GM23248 (cell line): ENCODE results near the gene ITGB3BP. TPM values are rescaled to one million over a fixed set of nuclear protein-coding genes. Genes with fewer than 3 reads are reported as not detected.

Experiments
- DNase-seq: peaks from one replicate; pipeline ENCODE4 v3.0.0-alpha.2; 2015
- H2AFZ ChIP-seq: fragments of 200-600 bp; sonication (generic); 2 replicates; pipeline ENCODE4 v1.6.1; 2016; ENCODE audit warnings: antibody characterized with exemption
- H3F3A ChIP-seq: fragments of 200-600 bp; sonication (generic); 2 replicates; pipeline ENCODE4 v1.6.1; 2016; ENCODE audit warnings: mild to moderate bottlenecking, antibody characterized with exemption, mixed run types; ENCODE audit not compliant: insufficient read depth
- H3K27ac ChIP-seq: fragments of 200-600 bp; sonication (generic); 2 replicates; pipeline ENCODE4 v1.5.1; 2016; ENCODE audit warnings: mild to moderate bottlenecking
- H3K27me3 ChIP-seq: fragments of 200-600 bp; sonication (generic); replicated peaks from 2 replicates; pipeline ENCODE4 v1.6.1; 2016; ENCODE audit warnings: mild to moderate bottlenecking; ENCODE audit not compliant: insufficient read depth
- H3K36me3 ChIP-seq: fragments of 200-600 bp; sonication (generic); 2 replicates; pipeline ENCODE4 v1.6.1; 2016; ENCODE audit warnings: low read depth, mild to moderate bottlenecking
- H3K4me1 ChIP-seq: fragments of 200-600 bp; sonication (generic); 2 replicates; pipeline ENCODE4 v1.6.1; 2016; ENCODE audit warnings: mild to moderate bottlenecking; ENCODE audit not compliant: insufficient read depth
- H3K4me2 ChIP-seq: fragments of 200-600 bp; sonication (generic); one replicate; pipeline ENCODE4 v1.6.1; 2016; ENCODE audit warnings: mild to moderate bottlenecking; ENCODE audit not compliant: unreplicated experiment
- H3K4me3 ChIP-seq: fragments of 200-600 bp; sonication (generic); 2 replicates; pipeline ENCODE4 v1.5.1; 2016; ENCODE audit warnings: mild to moderate bottlenecking
- H3K79me2 ChIP-seq: fragments of 200-600 bp; sonication (generic); 2 replicates; pipeline ENCODE4 v1.6.1; 2016; ENCODE audit warnings: mild to moderate bottlenecking; ENCODE audit not compliant: insufficient read depth
- H3K9ac ChIP-seq: fragments of 200-600 bp; sonication (generic); 2 replicates; pipeline ENCODE4 v1.6.1; 2016; ENCODE audit warnings: mild to moderate bottlenecking
- H3K9me2 ChIP-seq: fragments of 200-600 bp; sonication (generic); 2 replicates; pipeline ENCODE4 v1.6.1; 2016; ENCODE audit warnings: mixed run types, mild to moderate bottlenecking, moderate library complexity; ENCODE audit not compliant: insufficient read depth
- H3K9me3 ChIP-seq: fragments of 200-600 bp; sonication (generic); one replicate; pipeline ENCODE4 v1.6.1; 2017; ENCODE audit warnings: low read depth
- H4K20me1 ChIP-seq: fragments of 200-600 bp; sonication (generic); 2 replicates; pipeline ENCODE4 v1.6.0; 2016; ENCODE audit not compliant: insufficient read depth
- EZH2 ChIP-seq: fragments of 200-600 bp; sonication (generic); IDR thresholded peaks from 2 replicates; pipeline ENCODE4 v1.6.1; 2018; ENCODE audit warnings: antibody characterized with exemption, mild to moderate bottlenecking; ENCODE audit not compliant: insufficient read depth, poor library complexity, severe bottlenecking
- EZH2phosphoT487 ChIP-seq: fragments of 200-600 bp; sonication (generic); IDR thresholded peaks from 2 replicates; pipeline ENCODE4 v1.6.1; 2018; ENCODE audit warnings: antibody characterized with exemption, moderate library complexity, mild to moderate bottlenecking, low read depth; ENCODE audit not compliant: insufficient read depth
- WGBS, 2 experiments: methylation state at CpG; one replicate each; pipeline ENCODE4 v1.1.6; 2015 to 2017; ENCODE audit warnings: low lambda C conversion rate in 2 of 2, low coverage in 1 of 2; ENCODE audit errors: missing lambda C conversion rate in 2 of 2; 5-methylcytosine and 5-hydroxymethylcytosine counted together
- in situ Hi-C: fragments of 300-500 bp; cut with MboI; formaldehyde crosslinking; loops from 2 replicates; pipeline ENCODE4 v1.15.0; 2020
- polyA plus RNA-seq: library from polyadenylated mRNA; unstranded; fragments of >200 nt; fragmentation: Nextera tagmentation; extraction: Ambion mirVana; gene quantifications from 2 replicates; pipeline ENCODE4 v1.2.1, GENCODE V29; 2016
- total RNA-seq: library from RNA; depleted of rRNA; stranded (reverse); fragments of >200 nt; shearing (Covaris generic); gene quantifications from 2 replicates; pipeline ENCODE4 v1.2.3, GENCODE V29; 2014

Gene ITGB3BP
- total and polyA plus RNA-seq, 2 experiments from 2014 or later = 10.3 to 26.1 TPM

DNA sequence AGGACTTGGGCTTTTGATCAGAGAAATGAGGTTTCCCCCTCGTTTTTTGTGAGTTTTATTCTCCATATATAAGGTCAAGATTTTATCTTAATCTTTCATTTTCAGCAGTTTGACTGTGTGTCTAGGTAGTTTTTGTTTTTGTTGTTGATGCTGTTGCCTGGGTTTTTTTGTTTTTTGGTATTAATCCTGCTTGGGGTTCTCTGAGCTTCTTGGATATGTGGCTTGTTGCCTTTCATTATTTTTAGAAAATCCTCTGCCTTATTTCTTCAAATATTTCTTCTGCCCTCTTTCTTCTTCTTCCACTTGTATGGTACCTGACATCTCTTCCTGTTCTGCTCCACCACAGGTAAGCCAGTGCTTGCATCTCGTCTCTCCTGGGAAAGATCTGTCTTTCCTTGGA, 25.3 kb upstream of the ITGB3BP start:
- no peaks in the 10 kb centered on the region for H3K9me2 ChIP-seq
- H3K79me2 ChIP-seq = no peaks in the 10 kb centered on the region
- no peaks in the 10 kb centered on the region for H3K9me3 ChIP-seq
- TF ChIP-seq EZH2 = no peak
- H3K36me3 ChIP-seq = no peaks in the 10 kb centered on the region
- H4K20me1 ChIP-seq = no peaks in the 10 kb centered on the region
- in situ Hi-C loops = no loop called here
- peaks cover 7% of the 10 kb centered on the region; the same call in 1 of the 2 replicates for H3K4me1 ChIP-seq
- WGBS, 2 experiments = 78 to 85% methylated on average over 2 of the region's 2 CpGs
- H3K4me2 ChIP-seq = no peak overlapping the region
- no peaks in the 10 kb centered on the region for H3K27me3 ChIP-seq
- H3K9ac ChIP-seq = no peak overlapping the region
- 0 out of 2 replicates have a peak, but pooled peaks cover 5% of the 10 kb centered on the region for H3F3A ChIP-seq
- H3K27ac ChIP-seq = no peak overlapping the region
- no peak for DNase-seq
- H3K4me3 ChIP-seq = no peak overlapping the region
- no peak overlapping the region for H2AFZ ChIP-seq

DNA sequence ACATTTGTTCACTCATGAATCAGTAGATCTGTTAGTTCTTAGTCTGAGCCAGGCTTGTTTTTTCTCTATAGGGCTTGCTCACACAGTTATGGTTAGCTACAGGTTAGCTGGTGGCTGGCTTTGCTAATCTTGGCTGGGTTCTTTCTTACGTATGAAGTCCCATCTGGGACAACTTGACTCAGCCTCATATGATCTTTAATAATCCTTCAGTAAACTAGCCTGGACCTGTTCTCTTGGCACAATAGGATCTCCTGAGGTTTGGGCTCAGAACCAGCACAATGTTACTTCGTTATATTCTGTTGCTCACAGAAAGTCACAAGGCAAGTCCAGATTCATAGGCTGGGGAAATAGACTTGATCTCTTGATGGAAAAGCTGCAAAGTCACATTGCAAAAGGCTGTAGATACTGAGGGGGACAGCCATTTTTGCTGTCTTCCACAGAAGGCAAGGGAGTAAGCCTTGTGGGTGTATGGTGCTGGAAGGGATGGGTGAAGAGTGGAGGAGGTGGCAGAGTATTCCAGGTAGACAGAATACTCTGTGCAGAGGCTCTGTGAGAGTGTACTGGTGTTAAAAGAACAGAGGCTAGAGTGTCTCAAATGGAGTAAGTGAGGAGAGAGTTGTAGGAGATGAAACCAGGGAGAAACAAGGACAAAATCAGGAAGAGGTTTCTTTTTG, 24.7 kb upstream of the ITGB3BP start:
- TF ChIP-seq EZH2phosphoT487 (no peak), EZH2 (no peak)
- Histone ChIP-seq H3K9me2 (no peaks in the 10 kb centered on the region), H3K27me3 (no peaks in the 10 kb centered on the region), H2AFZ (no peak overlapping the region), H3K4me1 (peaks cover 7% of the 10 kb centered on the region; the same call in 1 of the 2 replicates), H4K20me1 (no peaks in the 10 kb centered on the region), H3K79me2 (no peaks in the 10 kb centered on the region), H3K4me3 (no peak overlapping the region), H3F3A (0 out of 2 replicates have a peak, but pooled peaks cover 5% of the 10 kb centered on the region), H3K9ac (no peak overlapping the region), H3K36me3 (peaks cover 5% of the 10 kb centered on the region; the same call in 1 of the 2 replicates), H3K9me3 (no peaks in the 10 kb centered on the region), H3K4me2 (no peak overlapping the region), H3K27ac (no peak overlapping the region)
- in situ Hi-C loops = no loop called here
- peak; percentile 36 for DNase-seq
- WGBS, 2 experiments = 86 to 88% methylated on average over 2 of the region's 2 CpGs

DNA sequence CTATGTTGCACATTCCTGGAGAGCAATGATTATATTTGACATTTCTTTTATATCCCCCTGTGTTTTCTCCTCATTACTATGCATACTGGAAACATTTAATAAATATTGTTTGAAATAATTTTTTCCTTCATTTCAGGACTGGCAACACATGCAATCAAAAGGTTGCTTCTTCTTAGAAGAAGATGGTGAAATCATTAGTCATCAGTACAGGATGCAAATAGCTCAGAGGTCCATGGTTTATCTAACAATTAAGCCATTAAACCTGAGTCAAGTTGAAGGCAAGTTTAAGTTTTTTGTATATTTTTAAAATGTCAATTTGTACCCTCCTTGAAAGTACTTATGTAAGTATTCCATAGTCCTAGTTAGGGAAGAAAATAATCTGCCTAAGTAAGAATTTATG, 22.8 kb upstream of the ITGB3BP start:
- Histone ChIP-seq H3K27ac (no peak overlapping the region), H3K79me2 (no peaks in the 10 kb centered on the region), H3K9me2 (no peaks in the 10 kb centered on the region), H4K20me1 (no peaks in the 10 kb centered on the region), H3K9me3 (no peaks in the 10 kb centered on the region), H2AFZ (no peak overlapping the region), H3K9ac (no peak overlapping the region), H3K4me2 (peak overlapping the region; percentile 8), H3K36me3 (peaks cover 5% of the 10 kb centered on the region; the same call in 1 of the 2 replicates), H3F3A (0 out of 2 replicates have a peak, but pooled peaks cover 5% of the 10 kb centered on the region), H3K4me1 (peaks cover 7% of the 10 kb centered on the region; the same call in 1 of the 2 replicates), H3K27me3 (no peaks in the 10 kb centered on the region), H3K4me3 (no peak overlapping the region)
- TF ChIP-seq EZH2 (no peak), EZH2phosphoT487 (no peak)
- DNase-seq = peak; percentile 64
- in situ Hi-C loops = no loop called here

DNA sequence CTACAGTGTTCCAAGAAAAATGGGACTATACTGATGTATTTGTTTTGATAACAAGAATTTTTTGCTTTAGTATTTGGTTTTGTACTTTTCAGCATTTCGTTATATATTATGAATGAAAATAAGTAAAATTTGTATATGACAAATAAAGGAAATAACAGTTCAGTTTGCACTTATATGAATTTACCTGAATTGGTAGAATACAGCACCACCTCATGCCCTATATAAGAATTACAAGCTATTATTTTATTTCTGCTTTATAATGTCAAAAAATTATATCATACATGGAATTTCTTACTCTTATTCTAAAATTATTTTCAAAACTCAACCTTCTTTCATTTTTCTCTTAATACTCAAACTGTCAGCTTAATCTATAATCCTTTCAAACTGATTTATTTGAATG, 14.9 kb upstream of the ITGB3BP start:
- in situ Hi-C loops = no loop called here
- H3K27me3 ChIP-seq = no peaks in the 10 kb centered on the region
- no peak overlapping the region for H3K4me3 ChIP-seq
- no peaks in the 10 kb centered on the region for H4K20me1 ChIP-seq
- H3K36me3 ChIP-seq = peaks cover 2% of the 10 kb centered on the region; the same call in 1 of the 2 replicates
- H3K9me3 ChIP-seq = no peaks in the 10 kb centered on the region
- no peaks in the 10 kb centered on the region for H3K4me1 ChIP-seq
- H2AFZ ChIP-seq = no peak overlapping the region
- H3K27ac ChIP-seq = no peak overlapping the region
- H3K79me2 ChIP-seq = no peaks in the 10 kb centered on the region
- TF ChIP-seq EZH2phosphoT487 (no peak), EZH2 (no peak)
- H3F3A ChIP-seq = no peaks in the 10 kb centered on the region
- H3K9me2 ChIP-seq = no peaks in the 10 kb centered on the region
- WGBS, 2 experiments = 24 to 27% methylated on average over 1 of the region's 1 CpG
- no peak overlapping the region for H3K4me2 ChIP-seq
- no peak overlapping the region for H3K9ac ChIP-seq
- DNase-seq = peak; percentile 37
